Measurements from ENCODE around the gene ZNG1B. TPM values are rescaled to one million over a fixed set of nuclear protein-coding genes. Genes with fewer than 3 reads are reported as not detected.
"Not testable (repeated sequence)": the region's sequence is repeated elsewhere in the genome, so short reads cannot be mapped to it uniquely, and the experiment has no call there.

The ZNG1B gene
- total RNA-seq, 4 donors from 2014 or later, result 21.7 to 55.5 (median 28.2) TPM

DNA sequence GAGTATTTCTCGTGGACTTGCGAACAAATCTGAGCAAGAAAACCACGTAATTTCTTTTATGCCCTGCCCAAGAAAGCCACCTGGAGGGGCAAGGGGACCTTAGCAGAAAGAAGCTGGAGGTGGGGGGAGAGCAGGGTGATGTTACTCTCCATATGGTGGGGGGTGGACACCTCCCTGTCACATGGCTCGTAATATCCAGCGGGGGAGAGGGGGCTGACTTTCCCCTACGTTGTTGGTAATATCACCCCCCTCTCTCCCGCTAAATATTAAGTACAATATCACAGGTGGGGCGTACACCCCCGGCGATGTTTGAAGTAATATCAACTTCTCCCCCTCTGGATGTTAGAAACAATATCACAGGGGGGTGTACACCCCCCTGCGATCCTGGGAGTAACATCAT is 70.7 kb downstream of the ZNG1B start:
- 47% methylated on average over 11 of the region's 11 CpGs for WGBS
- DNase-seq (ENCODE audit: low spot score in 2 of 2); H3K9me3 ChIP-seq; H3K27ac ChIP-seq; H3K36me3 ChIP-seq; H3K4me3 ChIP-seq: not testable (repeated sequence)
- peaks cover 50% of the 10 kb centered on the region for H3K27me3 ChIP-seq
- H3K4me1 ChIP-seq, result peaks cover 10% of the 10 kb centered on the region

DNA sequence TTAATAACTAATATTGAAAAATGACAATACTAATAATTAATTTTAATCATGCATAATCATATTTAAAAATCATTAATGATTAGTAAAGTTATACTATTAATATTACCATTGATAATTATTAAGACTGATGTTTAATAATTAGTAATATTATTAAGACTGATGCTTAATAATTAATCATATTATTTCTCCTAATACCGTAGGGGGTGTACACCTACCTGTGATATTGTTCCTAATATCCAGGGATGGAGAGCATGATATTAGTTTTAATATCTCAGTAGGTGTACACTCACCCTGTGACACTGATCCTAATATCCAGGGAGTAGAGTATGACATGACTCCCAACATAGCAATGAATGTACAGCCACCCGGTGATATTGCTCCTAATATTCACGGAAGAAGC is 73.4 kb downstream of the ZNG1B start:
- DNase-seq (ENCODE audit: low spot score in 2 of 2); H3K4me1 ChIP-seq; H3K9me3 ChIP-seq; H3K27ac ChIP-seq; H3K4me3 ChIP-seq; H3K36me3 ChIP-seq: not testable (repeated sequence)
- 83% methylated on average over 1 of the region's 3 CpGs for WGBS
- peaks cover 31% of the 10 kb centered on the region for H3K27me3 ChIP-seq

DNA sequence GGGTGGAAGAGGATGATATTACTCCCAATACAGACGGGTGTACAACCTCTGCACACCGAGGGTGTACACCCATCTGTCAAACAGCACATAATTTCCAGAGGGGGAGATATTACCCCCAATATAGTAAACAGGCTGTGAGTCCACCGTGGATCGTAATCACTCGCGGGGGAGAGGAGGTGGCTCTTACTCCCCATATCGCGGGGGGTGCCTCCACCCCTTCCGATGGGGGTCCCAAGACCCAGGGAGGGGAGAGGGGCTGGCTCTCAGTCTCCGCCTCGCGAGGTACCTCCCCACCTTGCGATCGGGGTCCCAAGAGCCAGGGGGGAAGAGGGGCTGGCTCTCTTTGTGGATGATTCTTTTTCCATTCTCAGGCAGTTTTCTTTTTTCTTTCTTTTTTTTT is 74.4 kb downstream of the ZNG1B start:
- WGBS, result 83% methylated on average over 13 of the region's 14 CpGs
- H3K27me3 ChIP-seq, result peaks cover 31% of the 10 kb centered on the region
- DNase-seq (ENCODE audit: low spot score in 2 of 2); H3K36me3 ChIP-seq; H3K27ac ChIP-seq; H3K9me3 ChIP-seq; H3K4me3 ChIP-seq; H3K4me1 ChIP-seq: not testable (repeated sequence)

DNA sequence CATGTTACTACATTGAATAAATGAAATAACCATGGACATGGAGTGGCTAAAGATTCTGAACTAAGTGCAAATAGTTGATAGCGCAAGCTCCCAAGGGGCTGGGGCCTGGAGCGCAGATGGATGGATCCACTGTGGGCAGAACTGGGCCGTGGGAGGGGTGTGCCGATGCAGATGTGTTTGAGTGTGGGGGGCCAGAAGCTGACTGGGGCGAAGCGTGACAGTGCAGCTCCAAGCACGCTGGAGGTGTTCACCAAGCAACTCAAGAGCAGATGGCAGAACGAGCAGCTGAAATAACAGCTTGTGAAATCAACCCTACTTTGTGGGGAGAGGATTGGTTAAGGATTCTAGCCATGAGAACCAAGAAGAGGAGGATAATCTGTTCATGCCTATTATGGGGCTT is 78.0 kb downstream of the ZNG1B start:
- not testable (repeated sequence) for H3K9me3 ChIP-seq, H3K4me1 ChIP-seq, H3K36me3 ChIP-seq, H3K27ac ChIP-seq, H3K27me3 ChIP-seq, H3K4me3 ChIP-seq
- 77% methylated on average over 8 of the region's 8 CpGs for WGBS
- peak in 1 of 2 donors; percentile 53 for DNase-seq (ENCODE audit: low spot score in 2 of 2)

DNA sequence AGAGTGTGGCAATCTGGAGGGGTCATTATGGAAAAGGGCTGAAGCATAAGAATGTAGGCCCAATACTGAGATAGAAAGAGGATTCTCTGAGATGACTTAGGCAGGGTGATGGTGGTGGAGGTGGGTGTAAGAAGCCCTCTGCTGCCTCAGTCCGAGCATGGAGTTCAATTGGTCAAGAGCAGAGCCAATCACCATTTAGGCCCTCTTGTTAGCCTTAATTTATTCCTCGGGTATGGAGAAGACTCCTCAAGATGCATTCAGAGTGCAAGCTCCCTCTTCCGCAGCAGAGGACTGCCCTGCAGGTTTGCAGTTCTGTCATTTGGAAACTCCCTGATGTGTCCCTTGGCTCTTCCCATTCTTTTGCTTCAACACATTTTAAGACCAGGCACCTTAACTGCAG is 78.5 kb downstream of the ZNG1B start:
- not testable (repeated sequence) for H3K9me3 ChIP-seq; H3K27me3 ChIP-seq; DNase-seq (ENCODE audit: low spot score in 2 of 2); H3K4me3 ChIP-seq; H3K4me1 ChIP-seq; H3K36me3 ChIP-seq; H3K27ac ChIP-seq
- WGBS, result 90% methylated on average over 2 of the region's 3 CpGs

DNA sequence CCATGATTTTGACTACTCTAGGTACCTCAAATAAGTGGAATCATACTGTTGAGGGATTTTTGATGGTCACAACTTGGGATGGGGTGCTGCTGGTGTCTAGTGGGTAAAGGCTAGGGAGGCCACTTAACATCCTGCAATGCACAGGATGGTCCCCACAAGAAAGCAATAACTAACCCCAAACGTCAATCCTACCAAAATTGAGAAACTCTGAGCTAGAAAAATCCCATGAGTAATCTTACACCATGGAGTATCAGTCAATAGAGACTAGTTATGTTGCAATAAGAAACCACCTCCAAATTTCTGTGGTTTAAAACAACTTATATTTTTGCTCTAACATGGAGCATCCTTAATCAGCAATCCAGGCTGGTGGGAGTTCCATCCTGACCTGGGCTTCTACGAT is 79.5 kb downstream of the ZNG1B start:
- H3K27me3 ChIP-seq; H3K4me1 ChIP-seq; DNase-seq (ENCODE audit: low spot score in 2 of 2); H3K36me3 ChIP-seq; H3K4me3 ChIP-seq; H3K9me3 ChIP-seq; H3K27ac ChIP-seq: not testable (repeated sequence)
- WGBS, result 67% methylated on average over 1 of the region's 2 CpGs

DNA sequence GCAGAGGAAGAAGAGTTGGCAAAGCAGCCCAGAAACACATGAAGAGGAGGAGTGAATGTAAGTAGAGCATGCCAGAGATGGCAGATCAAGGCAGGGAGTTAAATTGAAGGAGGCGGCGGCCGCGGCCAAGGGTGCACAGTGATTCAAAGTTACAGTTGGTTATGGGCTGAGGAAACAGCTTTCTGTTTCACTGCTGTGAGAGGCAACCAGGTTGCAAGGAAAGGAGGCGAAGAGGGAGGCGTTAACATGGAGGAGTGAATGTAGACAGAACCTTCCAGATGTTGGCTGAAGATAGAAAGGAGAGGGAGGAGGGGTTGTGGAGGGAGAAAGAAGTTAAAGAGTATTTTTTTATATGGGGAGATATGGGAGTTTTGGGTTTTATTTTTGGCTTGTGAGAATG is 83.3 kb downstream of the ZNG1B start:
- not testable (repeated sequence) for H3K9me3 ChIP-seq

DNA sequence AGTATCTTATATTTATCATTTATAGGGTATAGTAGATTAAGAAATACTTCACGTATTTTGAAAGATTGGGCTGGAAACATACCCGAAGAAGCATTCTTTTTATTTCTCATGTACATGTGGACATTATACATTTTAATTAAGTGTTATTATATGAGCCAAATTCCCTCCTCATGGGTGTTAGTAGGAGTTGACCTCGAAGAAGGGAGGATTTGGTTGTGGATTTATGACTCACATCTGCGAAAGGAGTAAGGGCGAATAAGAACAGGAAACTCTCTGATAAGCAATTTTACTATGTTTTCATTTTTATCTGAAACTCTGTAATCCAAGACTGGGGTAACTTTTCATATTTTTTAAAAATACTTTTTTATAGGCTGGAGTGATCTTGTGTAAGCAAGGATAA is 84.0 kb downstream of the ZNG1B start:
- DNase-seq (ENCODE audit: low spot score in 2 of 2); H3K9me3 ChIP-seq; H3K4me3 ChIP-seq; H3K4me1 ChIP-seq; H3K36me3 ChIP-seq; H3K27ac ChIP-seq; H3K27me3 ChIP-seq: not testable (repeated sequence)
- WGBS, result 66% methylated on average over 5 of the region's 5 CpGs

More for the DNA sequence above, 83.3 kb downstream of the ZNG1B start:
- H3K4me3 ChIP-seq; H3K27me3 ChIP-seq; H3K4me1 ChIP-seq; H3K36me3 ChIP-seq; DNase-seq (ENCODE audit: low spot score in 2 of 2); H3K27ac ChIP-seq: not testable (repeated sequence)
- 63% methylated on average over 6 of the region's 6 CpGs for WGBS

DNA sequence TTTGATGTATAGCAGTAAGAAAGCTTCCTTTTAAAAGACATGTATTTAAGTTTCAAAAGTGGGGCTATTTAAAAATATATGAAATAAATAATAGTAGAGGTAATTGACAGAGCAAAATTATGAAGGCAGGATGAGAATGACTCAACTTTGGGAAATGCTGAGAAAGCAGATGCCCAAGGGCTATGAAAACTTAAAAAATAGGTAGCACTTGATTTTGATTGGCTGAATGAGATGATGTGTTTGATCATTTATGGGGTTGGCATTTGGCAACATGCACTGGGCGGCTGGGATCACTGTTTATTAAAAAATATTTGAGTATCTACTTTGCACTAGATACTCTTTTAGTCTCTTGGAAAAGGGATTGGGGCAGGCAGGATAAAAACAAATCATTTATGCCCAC is 87.5 kb downstream of the ZNG1B start:
- WGBS, result 35% methylated on average over 1 of the region's 1 CpG
- H3K4me1 ChIP-seq; DNase-seq (ENCODE audit: low spot score in 2 of 2); H3K36me3 ChIP-seq; H3K27ac ChIP-seq; H3K4me3 ChIP-seq; H3K27me3 ChIP-seq; H3K9me3 ChIP-seq: not testable (repeated sequence)

DNA sequence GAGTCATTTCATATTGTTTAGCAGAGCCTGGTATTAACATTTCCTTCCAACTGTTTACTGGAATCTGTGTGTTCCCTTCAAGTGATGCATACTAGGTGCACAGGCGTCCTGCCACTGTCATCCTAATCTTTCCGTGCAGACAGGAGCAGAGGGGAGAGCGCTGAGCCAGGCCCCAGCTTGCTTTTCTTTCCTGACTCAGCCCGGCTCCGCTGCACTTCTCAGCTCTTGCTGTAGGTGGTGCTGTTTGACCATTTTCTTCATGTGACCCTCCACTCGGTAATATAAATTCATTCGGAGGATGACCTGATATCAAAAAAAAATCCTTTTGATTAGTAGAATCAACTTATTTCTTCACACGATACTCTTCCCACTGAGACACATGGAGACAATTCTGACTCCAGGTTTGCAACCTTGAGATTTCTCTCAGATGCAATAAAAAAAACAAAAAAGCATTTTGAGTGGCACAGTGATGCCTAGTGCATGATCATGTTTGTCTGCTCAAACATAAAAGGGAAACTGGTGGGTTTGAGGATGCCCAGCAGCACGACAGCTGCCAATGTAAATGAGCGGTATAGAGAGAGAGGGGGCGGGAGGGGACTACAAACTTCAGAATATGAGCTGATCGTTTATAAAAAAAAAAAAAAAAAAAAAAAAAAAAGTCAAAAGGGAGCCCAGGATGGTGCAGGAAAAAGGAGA is 90.0 kb downstream of the ZNG1B start:
- not testable (repeated sequence) for H3K27me3 ChIP-seq; H3K4me1 ChIP-seq; H3K9me3 ChIP-seq; H3K4me3 ChIP-seq; DNase-seq (ENCODE audit: low spot score in 2 of 2); H3K36me3 ChIP-seq; H3K27ac ChIP-seq
- TF ChIP-seq, protein P1, sequence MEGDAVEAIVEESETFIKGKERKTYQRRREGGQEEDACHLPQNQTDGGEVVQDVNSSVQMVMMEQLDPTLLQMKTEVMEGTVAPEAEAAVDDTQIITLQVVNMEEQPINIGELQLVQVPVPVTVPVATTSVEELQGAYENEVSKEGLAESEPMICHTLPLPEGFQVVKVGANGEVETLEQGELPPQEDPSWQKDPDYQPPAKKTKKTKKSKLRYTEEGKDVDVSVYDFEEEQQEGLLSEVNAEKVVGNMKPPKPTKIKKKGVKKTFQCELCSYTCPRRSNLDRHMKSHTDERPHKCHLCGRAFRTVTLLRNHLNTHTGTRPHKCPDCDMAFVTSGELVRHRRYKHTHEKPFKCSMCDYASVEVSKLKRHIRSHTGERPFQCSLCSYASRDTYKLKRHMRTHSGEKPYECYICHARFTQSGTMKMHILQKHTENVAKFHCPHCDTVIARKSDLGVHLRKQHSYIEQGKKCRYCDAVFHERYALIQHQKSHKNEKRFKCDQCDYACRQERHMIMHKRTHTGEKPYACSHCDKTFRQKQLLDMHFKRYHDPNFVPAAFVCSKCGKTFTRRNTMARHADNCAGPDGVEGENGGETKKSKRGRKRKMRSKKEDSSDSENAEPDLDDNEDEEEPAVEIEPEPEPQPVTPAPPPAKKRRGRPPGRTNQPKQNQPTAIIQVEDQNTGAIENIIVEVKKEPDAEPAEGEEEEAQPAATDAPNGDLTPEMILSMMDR (IDR thresholded peaks at IDR 0.05), result peak in 1 of 2 donors; percentile 7
- WGBS, result no CpG with 5 or more reads among the region's 12 CpGs

DNA sequence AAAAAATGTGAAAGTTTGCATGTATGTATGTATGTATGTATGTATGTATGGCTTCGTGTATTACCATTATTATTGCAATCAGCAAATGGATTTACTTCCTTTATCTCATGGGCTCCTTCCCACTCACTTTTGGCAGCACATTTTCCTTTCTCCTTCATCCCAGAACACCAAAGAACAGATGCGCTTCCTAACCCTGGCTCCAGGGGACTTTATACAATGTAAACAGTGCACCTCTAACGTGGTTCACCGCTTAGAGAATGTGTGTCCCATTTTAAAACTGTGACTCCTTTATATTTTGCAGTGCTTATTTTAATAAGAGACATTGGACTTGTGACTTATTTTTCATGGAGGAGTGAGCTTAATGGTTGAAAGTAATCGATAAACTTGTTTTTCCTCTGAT is 90.6 kb downstream of the ZNG1B start:
- not testable (repeated sequence) for DNase-seq (ENCODE audit: low spot score in 2 of 2); H3K4me1 ChIP-seq; H3K27ac ChIP-seq; H3K4me3 ChIP-seq; H3K27me3 ChIP-seq; H3K9me3 ChIP-seq; H3K36me3 ChIP-seq
- 53% methylated on average over 4 of the region's 5 CpGs for WGBS

DNA sequence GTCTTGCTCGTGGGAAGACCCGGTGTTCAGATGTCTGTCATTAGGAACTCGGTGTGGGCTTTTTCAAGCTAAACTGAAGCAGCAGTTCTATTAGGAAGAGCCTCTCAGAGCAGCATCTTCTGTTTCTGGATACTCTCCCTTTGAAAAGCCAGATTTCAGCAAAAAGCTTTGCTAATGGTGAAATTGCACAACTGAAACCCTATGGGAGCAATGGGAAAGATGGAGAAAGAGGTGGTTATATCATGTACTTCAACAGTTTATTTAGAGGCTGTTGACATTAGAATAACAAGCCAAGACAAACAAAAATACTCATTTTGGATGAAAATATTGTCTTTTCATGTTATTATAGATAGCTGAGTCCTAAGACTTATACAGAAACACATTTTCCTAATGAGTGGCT is 91.4 kb downstream of the ZNG1B start:
- H3K9me3 ChIP-seq; H3K4me3 ChIP-seq; DNase-seq (ENCODE audit: low spot score in 2 of 2); H3K27me3 ChIP-seq; H3K36me3 ChIP-seq; H3K4me1 ChIP-seq; H3K27ac ChIP-seq: not testable (repeated sequence)
- WGBS, result 86% methylated on average over 2 of the region's 3 CpGs

DNA sequence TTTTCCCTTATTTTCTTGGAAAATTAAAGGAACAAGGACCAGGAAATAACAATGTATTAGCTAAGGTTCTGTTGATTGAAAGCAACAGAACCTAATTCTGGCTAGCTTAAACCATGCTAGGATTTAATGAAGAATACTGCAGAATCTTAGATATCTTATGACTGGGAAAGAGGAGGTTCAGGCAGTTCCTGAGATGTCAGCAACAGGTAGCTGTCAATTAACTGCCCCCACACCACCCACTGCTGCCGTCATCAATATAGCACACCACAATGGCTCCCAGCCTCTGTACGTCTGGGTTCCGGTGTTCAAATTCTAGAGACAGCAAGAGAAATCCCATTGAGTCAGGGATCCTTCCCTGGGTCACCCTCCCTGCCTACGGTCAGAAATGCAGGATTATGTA is 95.5 kb downstream of the ZNG1B start:
- no CpG with 5 or more reads among the region's 4 CpGs for WGBS
- not testable (repeated sequence) for H3K4me3 ChIP-seq; H3K4me1 ChIP-seq; H3K36me3 ChIP-seq; H3K27ac ChIP-seq; H3K9me3 ChIP-seq; DNase-seq (ENCODE audit: low spot score in 2 of 2); H3K27me3 ChIP-seq

DNA sequence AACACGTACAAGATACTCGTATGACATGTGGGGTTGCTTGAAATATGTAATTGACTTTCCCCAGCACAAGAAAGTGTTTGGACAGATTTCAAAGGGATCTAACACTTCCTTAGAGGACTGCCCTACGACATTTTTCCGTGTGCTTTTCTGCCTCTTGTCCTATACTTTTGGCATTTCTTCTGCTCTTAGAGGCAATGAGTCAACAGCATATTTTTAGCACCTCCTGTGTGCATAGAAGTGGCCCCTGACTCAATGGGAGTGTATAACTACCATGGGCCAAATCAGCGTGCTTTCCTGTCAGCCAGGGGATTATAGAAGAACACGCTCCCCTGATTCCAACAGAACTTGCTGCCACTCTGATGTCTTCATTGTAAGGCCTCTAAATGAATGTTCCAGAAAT is 99.1 kb downstream of the ZNG1B start:
- 65% methylated on average over 6 of the region's 6 CpGs for WGBS
- not testable (repeated sequence) for H3K4me1 ChIP-seq; H3K27me3 ChIP-seq; H3K36me3 ChIP-seq; H3K27ac ChIP-seq; H3K9me3 ChIP-seq; DNase-seq (ENCODE audit: low spot score in 2 of 2); H3K4me3 ChIP-seq
